Glutamatergic neuron (in vitro differentiated cells): ENCODE results near the gene DOCK1. TPM values are rescaled to one million over a fixed set of nuclear protein-coding genes. Genes with fewer than 3 reads are reported as not detected.

Experiments used
- DNase-seq: peaks from one replicate; pipeline ENCODE4 v3.0.0; 2022
- H3K27ac Mint-ChIP-seq: one replicate; pipeline ENCODE4 v1.8.0; 2020; ENCODE audit warnings: mild to moderate bottlenecking, mixed read lengths, inconsistent platforms; ENCODE audit not compliant: unreplicated experiment
- H3K27me3 Mint-ChIP-seq: one replicate; pipeline ENCODE4 v1.8.0; 2020; ENCODE audit warnings: mild to moderate bottlenecking, moderate library complexity, mixed read lengths, inconsistent platforms; ENCODE audit not compliant: unreplicated experiment
- H3K36me3 Mint-ChIP-seq: one replicate; pipeline ENCODE4 v1.8.0; 2020; ENCODE audit warnings: mild to moderate bottlenecking, mixed read lengths, inconsistent platforms; ENCODE audit not compliant: unreplicated experiment
- H3K4me1 Mint-ChIP-seq: one replicate; pipeline ENCODE4 v1.8.0; 2020; ENCODE audit warnings: mild to moderate bottlenecking, low read depth, mixed read lengths, inconsistent platforms; ENCODE audit not compliant: unreplicated experiment
- H3K4me3 Mint-ChIP-seq: one replicate; pipeline ENCODE4 v1.8.0; 2020; ENCODE audit warnings: mild to moderate bottlenecking, mixed read lengths, inconsistent platforms; ENCODE audit not compliant: unreplicated experiment
- H3K9me3 Mint-ChIP-seq: one replicate; pipeline ENCODE4 v1.8.0; 2020; ENCODE audit warnings: mild to moderate bottlenecking, moderate library complexity, mixed read lengths, inconsistent platforms; ENCODE audit not compliant: unreplicated experiment
- CTCF ChIP-seq: fragments of 200-600 bp; sonication (generic); IDR thresholded peaks from one replicate; pipeline ENCODE4 v1.5.0; 2021; ENCODE audit not compliant: partially characterized antibody, unreplicated experiment
- long read RNA-seq: library from polyadenylated mRNA; unstranded; transcript quantifications from one replicate; pipeline ENCODE4 v2.0.0, GENCODE V29; 2020; ENCODE audit not compliant: unreplicated experiment
- total RNA-seq: library from RNA; stranded (reverse); fragmentation: NEBNext Ultra II Directional; extraction: Animal tissue kit (Norgen Biotek cat#: 25700); gene quantifications from one replicate; pipeline ENCODE4 v1.2.1, GENCODE V29; 2021; ENCODE audit not compliant: unreplicated experiment

The DOCK1 gene
- 19.7 TPM for total RNA-seq
- long read RNA-seq, partial matches to known transcripts: 1 of 1 reads
- long read RNA-seq, other reads (novel, unspliced or antisense): 0 of 1 reads

- Mint-ChIP-seq H3K36me3 (no peaks in the 10 kb centered on the region), H3K4me1 (peaks cover 6% of the 10 kb centered on the region), H3K27ac (no peak within 1 kb of the TSS), H3K9me3 (no peaks in the 10 kb centered on the region), H3K4me3 (peak within 1 kb of the TSS; percentile 93), H3K27me3 (peaks cover 12% of the 10 kb centered on the region)
- peak; percentile 65 for DNase-seq
- no peak for TF ChIP-seq CTCF
These were observed at the start of gene DOCK1 for GRCh38 chr10:126904818-126905701. Gene DOCK1 (plus strand): TSS chr10:126905428. CDS start chr10:126905518, 90 bp downstream.

- TF ChIP-seq CTCF: no peak
- no peaks in the 10 kb centered on the region for H3K4me1 Mint-ChIP-seq
- no peak overlapping the region for H3K27ac Mint-ChIP-seq
- H3K9me3 Mint-ChIP-seq: peaks cover 1% of the 10 kb centered on the region
- peaks cover 3% of the 10 kb centered on the region for H3K27me3 Mint-ChIP-seq
- no peak overlapping the region for H3K4me3 Mint-ChIP-seq
- H3K36me3 Mint-ChIP-seq: no peaks in the 10 kb centered on the region
- no peak for DNase-seq
These were observed 47.9 kb upstream of the DOCK1 start for GRCh38 chr10:126857178-126857806.

GRCh38 chr10:126867567-126868365 lies 37.5 kb upstream of the DOCK1 start:
- H3K9me3 Mint-ChIP-seq: peaks cover 5% of the 10 kb centered on the region
- no peak for TF ChIP-seq CTCF
- no peak overlapping the region for H3K4me3 Mint-ChIP-seq
- H3K36me3 Mint-ChIP-seq: no peaks in the 10 kb centered on the region
- no peak for DNase-seq
- H3K27ac Mint-ChIP-seq: no peak overlapping the region
- peaks cover 1% of the 10 kb centered on the region for H3K27me3 Mint-ChIP-seq
- no peaks in the 10 kb centered on the region for H3K4me1 Mint-ChIP-seq

GRCh38 chr10:126868371-126868770 lies 36.9 kb upstream of the DOCK1 start:
- Mint-ChIP-seq H3K4me3 (no peak overlapping the region), H3K36me3 (no peaks in the 10 kb centered on the region), H3K4me1 (no peaks in the 10 kb centered on the region), H3K27ac (no peak overlapping the region), H3K9me3 (peaks cover 4% of the 10 kb centered on the region), H3K27me3 (peaks cover 1% of the 10 kb centered on the region)
- no peak for DNase-seq
- TF ChIP-seq CTCF: no peak
